Endothelial cell of umbilical vein (primary cell): ENCODE results near the gene DIP2C. TPM values are rescaled to one million over a fixed set of nuclear protein-coding genes. Genes with fewer than 3 reads are reported as not detected.

Experiments used
- BruUV-seq: library from RNA; stranded (reverse); fragments of 400-500 nt; replicated peaks from 2 replicates; lab custom pipeline; 2021; lab: Mats Ljungman, UMichigan
- CTCF ChIA-PET: fragments of 300-600, 350-600 bp; sonication (Branson Sonifier 250); formaldehyde crosslinking; loops from one replicate; lab custom pipeline; 2021; ENCODE audit warnings: antibody characterized with exemption, inconsistent platforms; lab: Charles Lee
- POLR2A ChIA-PET: fragments of 300-600, 350-600 bp; sonication (Branson Sonifier 250); formaldehyde crosslinking; loops from one replicate; lab custom pipeline; 2021; ENCODE audit warnings: antibody characterized with exemption, inconsistent platforms; lab: Charles Lee
- DNase-seq: peaks from one replicate; pipeline ENCODE4 v3.0.0-alpha.2; 2011; ENCODE audit warnings: low read depth, low spot score
- FAIRE-seq: peaks from 2 replicates; lab custom pipeline; 2011; peaks lifted over from hg19 to GRCh38; lab: Jason Lieb, UNC
- H2AFZ ChIP-seq: 2 replicates; pipeline ENCODE4 v1.6.0; 2012; ENCODE audit warnings: low read depth, low read length, control low read depth, inconsistent platforms
- H3K27ac ChIP-seq: 2 replicates; pipeline ENCODE4 v1.5.1; 2011; ENCODE audit warnings: low read depth, mild to moderate bottlenecking, control low read depth, low read length, moderate library complexity; ENCODE audit not compliant: insufficient read depth
- H3K27me3 ChIP-seq, 2 experiments: 2 replicates each; pipeline versions ENCODE4 v1.6.0 to v1.6.1; 2011; ENCODE audit warnings: low read length in 2 of 2, mixed read lengths in 1 of 2; ENCODE audit not compliant: control insufficient read depth in 2 of 2, insufficient read depth in 2 of 2
- H3K36me3 ChIP-seq, 2 experiments: 2 replicates in 1 of 2; 3 replicates in 1 of 2; pipeline ENCODE4 v1.5.1; 2011; ENCODE audit warnings: low read length in 2 of 2, mild to moderate bottlenecking in 1 of 2, moderate library complexity in 1 of 2; ENCODE audit not compliant: control insufficient read depth in 2 of 2, insufficient read depth in 2 of 2; ENCODE audit errors: extremely low read depth in 1 of 2
- H3K4me1 ChIP-seq: 3 replicates; pipeline ENCODE4 v1.5.1; 2011; ENCODE audit warnings: mild to moderate bottlenecking, low read length; ENCODE audit not compliant: control insufficient read depth, insufficient read depth; ENCODE audit errors: extremely low read depth
- H3K4me2 ChIP-seq: 2 replicates; pipeline ENCODE4 v1.6.1; 2011; ENCODE audit warnings: low read length, control low read depth, mixed read lengths; ENCODE audit not compliant: insufficient read depth
- H3K4me3 ChIP-seq, 3 experiments: fragments of 200-600 bp in 1 of 3; sonication (generic), shearing (Covaris generic) in 1 of 3; replicated peaks in 1 of 3; 2 replicates each; pipeline ENCODE4 v1.5.1; 2011 to 2016; ENCODE audit warnings: control low read depth in 3 of 3, low read length in 3 of 3, mild to moderate bottlenecking in 2 of 3, inconsistent platforms in 1 of 3, low read depth in 1 of 3, moderate library complexity in 1 of 3; ENCODE audit not compliant: insufficient read depth in 1 of 3
- H3K79me2 ChIP-seq: 2 replicates; pipeline ENCODE4 v1.6.0; 2012; ENCODE audit warnings: low read length, inconsistent platforms; ENCODE audit not compliant: control insufficient read depth, insufficient read depth
- H3K9ac ChIP-seq: replicated peaks from 2 replicates; pipeline ENCODE3; 2011; ENCODE audit warnings: low read length, control low read depth; ENCODE audit not compliant: insufficient read depth; ENCODE audit errors: extremely low read depth
- H3K9me1 ChIP-seq: replicated peaks from 3 replicates; pipeline ENCODE4 v1.6.0; 2011; ENCODE audit warnings: mild to moderate bottlenecking, low read length; ENCODE audit not compliant: control insufficient read depth, insufficient read depth; ENCODE audit errors: extremely low read depth
- H3K9me3 ChIP-seq: replicated peaks from 2 replicates; pipeline ENCODE4 v1.5.1; 2012; ENCODE audit warnings: low read length, inconsistent platforms; ENCODE audit not compliant: control insufficient read depth, insufficient read depth
- H4K20me1 ChIP-seq: replicated peaks from 2 replicates; pipeline ENCODE3; 2011; ENCODE audit warnings: mild to moderate bottlenecking, low read length; ENCODE audit not compliant: control insufficient read depth, insufficient read depth; ENCODE audit errors: extremely low read depth
- CTCF ChIP-seq, 2 donors: IDR thresholded peaks; 1 replicate in 1 of 2; 2 replicates in 1 of 2; pipeline ENCODE4 v1.5.1; 2011; ENCODE audit warnings: low read length in 2 of 2, mild to moderate bottlenecking in 2 of 2, moderate library complexity in 2 of 2, control low read depth in 1 of 2, inconsistent platforms in 1 of 2, low read depth in 1 of 2; ENCODE audit not compliant: insufficient read depth in 1 of 2; ENCODE audit errors: extremely low read depth in 1 of 2
- EZH2 ChIP-seq: IDR thresholded peaks from 2 replicates; pipeline ENCODE4 v1.6.1; 2012; ENCODE audit warnings: borderline replicate concordance, low read depth, mild to moderate bottlenecking, moderate library complexity, low read length, inconsistent platforms; ENCODE audit not compliant: severe bottlenecking
- FOS ChIP-seq: IDR thresholded peaks from 2 replicates; pipeline ENCODE4 v1.6.1; 2011; ENCODE audit warnings: mild to moderate bottlenecking, low read length, moderate library complexity, borderline replicate concordance; ENCODE audit not compliant: insufficient read depth
- GATA2 ChIP-seq: IDR thresholded peaks from 2 replicates; pipeline ENCODE4 v1.7.0; 2011; ENCODE audit warnings: low read depth, mild to moderate bottlenecking, moderate library complexity, mixed read lengths, low read length; ENCODE audit not compliant: insufficient read length, insufficient read depth
- JUN ChIP-seq: IDR thresholded peaks from 2 replicates; pipeline ENCODE4 v1.6.1; 2011; ENCODE audit warnings: borderline replicate concordance, low read depth; ENCODE audit not compliant: insufficient read length, insufficient read depth
- MAX ChIP-seq: IDR thresholded peaks from 2 replicates; pipeline ENCODE4 v1.6.1; 2011; ENCODE audit not compliant: insufficient read depth, insufficient read length
- MYC ChIP-seq: IDR thresholded peaks from one replicate; pipeline ENCODE4 v1.6.1; 2011; ENCODE audit warnings: mild to moderate bottlenecking, low read depth, low read length
- POLR2A ChIP-seq: IDR thresholded peaks from 2 replicates; pipeline ENCODE4 v1.6.1; 2012; ENCODE audit warnings: low read depth, mild to moderate bottlenecking, control low read depth, low read length
- POLR2AphosphoS5 ChIP-seq: IDR thresholded peaks from 2 replicates; pipeline ENCODE4 v1.6.1; 2012; ENCODE audit warnings: low read depth, mild to moderate bottlenecking, control low read depth, low read length, moderate library complexity; ENCODE audit not compliant: insufficient read depth
- dilution Hi-C: fragments of 300-500 bp; cut with MboI; formaldehyde crosslinking; loops from one replicate; pipeline ENCODE4 v1.15.0; 2019; ENCODE audit warnings: low sequenced_read_pairs; ENCODE audit not compliant: extremely low pct_ligation_motif_present
- intact Hi-C: fragments of 100-400 bp; cut with micrococcal nuclease; formaldehyde crosslinking; loops from one replicate; pipeline ENCODE4 v1.10.0; 2022
- polyA plus RNA-seq, 4 experiments: library from polyadenylated mRNA; depleted of rRNA in 3 of 4; stranded (reverse) in 3 of 4; unstranded in 1 of 4; fragments of >200 nt; gene quantifications; 2 replicates each; pipeline versions ENCODE4 v1.2.1 to v1.2.3, GENCODE V29; 2011 to 2012; ENCODE audit warnings: missing spikeins in 1 of 4
- total RNA-seq: library from RNA; stranded (reverse); gene quantifications from 2 replicates; pipeline ENCODE4 v1.2.3, GENCODE V29; 2021

The DIP2C gene
- total and polyA plus RNA-seq, 2 donors (not counting 3 experiments of a cell fraction or from before 2014, with no cell fraction given): 3.6 to 10.7 TPM

- dilution Hi-C loops (no loop called here), intact Hi-C loops (no loop called here)
- TF ChIP-seq MAX: no peak
- no peak for TF ChIP-seq MYC
- TF ChIP-seq EZH2: no peak
- TF ChIP-seq POLR2AphosphoS5: no peak
- no peak for TF ChIP-seq GATA2
- TF ChIP-seq JUN: no peak
- no peak for TF ChIP-seq CTCF (IDR thresholded peaks at IDR 0.05; ENCODE audit: extremely low read depth in 1 of 2, insufficient read depth in 1 of 2, low read depth in 1 of 2, low read length in 2 of 2)
- no peak for TF ChIP-seq FOS
- TF ChIP-seq POLR2A: no peak
- no peak for DNase-seq
- no peak for FAIRE-seq
- POLR2A ChIA-PET: no interaction called here
- Histone ChIP-seq H3K4me3 (no peak overlapping the region), H3K27ac (no peak overlapping the region), H3K4me2 (no peak overlapping the region), H3K79me2 (no peaks in the 10 kb centered on the region), H3K36me3 (no peaks in the 10 kb centered on the region), H3K9me3 (no peaks in the 10 kb centered on the region), H3K9ac (no peak overlapping the region), H3K9me1 (no peaks in the 10 kb centered on the region), H2AFZ (no peak overlapping the region), H3K27me3 (no peaks in the 10 kb centered on the region), H4K20me1 (peaks cover 4% of the 10 kb centered on the region), H3K4me1 (no peaks in the 10 kb centered on the region)
- BruUV-seq: no TSS peak
- CTCF ChIA-PET: no interaction called here
These were observed 44.5 kb downstream of the DIP2C start for GRCh38 chr10:644943-645334.
